SIG-M5 (cell line): ENCODE measurements around the gene TSPAN14.
"Not testable (repeated sequence)": the region's sequence is repeated elsewhere in the genome, so short reads cannot be mapped to it uniquely, and the experiment has no call there.

Source experiments
- DNase-seq: peaks from one replicate; lab custom pipeline; 2025; lab: John Stamatoyannopoulos, UW

TSPAN14 gene

DNA sequence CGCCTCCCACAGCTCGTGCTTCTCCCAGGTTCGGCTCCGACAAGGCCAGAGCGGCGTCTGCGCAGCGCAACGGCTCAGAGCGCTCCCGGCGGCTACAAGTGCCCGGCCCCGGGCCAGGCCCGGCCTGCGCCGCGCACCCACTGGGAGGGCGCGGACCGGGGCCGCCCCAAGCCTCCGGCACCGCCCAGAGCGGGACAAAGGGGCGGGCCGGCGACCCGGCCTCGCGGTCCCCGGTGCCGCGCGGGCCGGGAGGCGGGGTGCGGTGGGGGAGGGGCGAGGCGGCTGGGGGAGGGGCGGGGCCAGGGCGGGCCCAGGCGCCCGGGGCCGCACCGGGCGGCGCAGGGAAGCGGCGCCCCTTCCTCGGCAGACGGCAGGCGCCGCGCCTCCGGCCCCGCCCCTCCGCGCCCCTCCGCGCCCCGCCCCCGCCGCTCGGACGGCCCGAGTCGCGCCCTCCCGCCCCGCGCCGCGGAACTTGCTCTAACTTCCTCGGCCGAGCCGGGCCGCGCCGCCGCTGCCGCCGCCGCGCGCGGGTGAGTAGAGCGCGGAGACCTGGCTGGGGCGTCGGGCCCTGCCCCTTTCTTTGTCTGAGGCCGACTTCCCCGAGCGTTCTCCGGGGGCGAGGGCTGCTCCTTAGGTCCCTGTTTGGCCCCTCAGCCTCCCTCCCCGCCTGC is at the start of gene TSPAN14:
TSPAN14 (plus strand) TSS at position 469 of the 671 bp plus-strand sequence. CDS start 34,924 bp downstream, outside the sequence.
- no peak for DNase-seq

DNA sequence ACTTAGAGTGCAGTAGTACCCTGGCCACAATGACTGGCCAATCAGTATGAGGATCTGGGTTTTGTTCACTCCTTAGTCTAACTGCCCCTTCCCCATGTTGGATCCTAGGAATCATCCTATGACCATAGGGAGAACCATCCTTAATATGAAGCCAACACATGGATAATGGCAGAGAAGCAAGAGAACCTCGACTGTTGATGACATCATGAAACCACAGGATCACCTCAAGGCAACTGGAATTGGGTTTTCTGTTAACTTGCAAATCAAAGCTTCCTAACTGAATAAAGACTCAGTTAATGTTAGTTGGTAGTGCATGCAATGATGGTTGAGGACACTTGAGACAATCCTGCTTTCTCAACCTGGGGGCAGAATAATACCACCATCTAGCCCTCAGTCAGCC is 49.1 kb upstream of the TSPAN14 start:
- DNase-seq = no peak

DNA sequence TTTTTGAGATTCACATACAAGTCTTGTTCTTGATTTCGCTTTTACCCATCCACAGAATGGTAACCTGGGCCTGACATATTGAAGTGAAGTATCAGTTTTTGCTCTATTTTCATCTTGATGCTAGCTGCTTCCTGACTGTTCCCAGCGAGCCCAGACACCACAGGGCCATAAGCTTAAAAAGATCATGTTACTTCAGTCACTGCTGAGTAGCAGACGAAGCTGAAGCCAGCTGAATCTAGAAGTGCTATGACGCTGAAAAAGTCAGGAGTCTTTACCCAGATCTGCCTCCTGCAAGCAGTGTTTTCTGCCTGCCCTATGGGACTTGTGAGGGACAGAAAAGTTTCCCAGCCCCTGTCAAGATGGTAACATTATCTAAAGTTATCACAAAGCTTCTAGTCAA is 48.5 kb upstream of the TSPAN14 start:
- no peak for DNase-seq

DNA sequence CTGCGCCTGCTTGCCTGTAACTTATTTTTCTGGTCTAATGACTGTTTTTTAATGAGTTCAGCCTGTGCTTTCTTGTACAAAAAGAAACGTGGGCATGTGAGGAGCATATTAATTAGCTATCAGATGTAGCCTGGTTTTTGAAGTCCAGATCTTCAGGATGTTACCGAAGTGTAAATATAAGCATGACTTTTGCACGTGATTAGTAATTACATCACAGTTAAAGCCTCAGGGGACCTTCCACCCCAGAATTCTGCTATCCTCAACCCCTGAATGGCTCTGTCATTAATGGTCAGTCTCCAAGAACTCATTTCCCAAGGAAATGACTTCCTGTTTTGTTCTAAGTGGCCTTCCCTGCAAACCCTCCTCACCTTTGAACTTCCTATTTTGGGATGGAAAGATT is 47.9 kb upstream of the TSPAN14 start:
- no peak for DNase-seq

GRCh38 chr10:80407812-80408241 is 46.3 kb upstream of the TSPAN14 start:
- no peak for DNase-seq

DNA sequence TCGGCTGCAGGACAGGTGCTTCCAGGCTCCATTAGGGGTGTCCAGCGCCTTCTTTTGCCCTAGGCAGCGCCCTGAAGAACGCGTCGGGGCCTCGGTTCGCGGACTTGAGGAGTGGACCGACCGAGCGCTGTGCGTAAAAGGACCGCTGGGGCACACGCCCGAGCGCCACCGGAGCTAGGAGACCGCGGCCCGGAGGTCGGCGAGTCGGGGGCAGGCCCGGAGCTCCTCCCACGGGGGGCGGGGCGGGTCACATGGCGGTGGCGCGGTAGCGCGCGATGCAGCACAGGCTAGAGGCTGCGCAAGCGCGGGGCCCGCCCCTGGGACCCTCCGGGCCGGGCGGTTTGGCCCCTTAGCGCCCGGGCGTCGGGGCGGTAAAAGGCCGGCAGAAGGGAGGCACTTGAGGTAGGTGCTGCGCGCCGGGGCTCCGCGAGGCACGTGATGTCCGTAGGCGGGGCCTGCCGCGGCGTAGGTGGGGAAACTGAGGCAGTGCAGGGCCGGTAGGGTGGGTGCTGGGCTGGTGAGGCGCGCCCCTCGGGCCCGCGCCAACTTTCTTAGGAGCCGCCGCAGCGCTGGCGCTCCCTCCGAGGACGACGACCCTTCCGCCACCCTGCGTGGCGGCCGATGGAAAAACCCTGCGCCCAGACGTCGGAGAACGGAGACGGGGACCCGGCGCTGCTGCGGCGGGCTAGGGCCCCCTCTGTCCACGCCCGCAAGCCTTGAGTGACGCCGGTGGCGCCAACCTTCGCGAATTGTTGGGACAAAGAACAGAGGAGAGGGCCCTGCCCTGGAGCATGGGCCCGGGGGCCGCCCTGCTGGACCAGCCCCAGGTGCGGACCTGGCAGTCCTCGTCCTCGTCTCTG is 45.6 kb upstream of the TSPAN14 start, which contains the start of gene PRXL2A:
PRXL2A (plus strand) TSS at position 310 of the 860 bp plus-strand sequence. CDS start 11,917 bp downstream, outside the sequence.
- no peak for DNase-seq

DNA sequence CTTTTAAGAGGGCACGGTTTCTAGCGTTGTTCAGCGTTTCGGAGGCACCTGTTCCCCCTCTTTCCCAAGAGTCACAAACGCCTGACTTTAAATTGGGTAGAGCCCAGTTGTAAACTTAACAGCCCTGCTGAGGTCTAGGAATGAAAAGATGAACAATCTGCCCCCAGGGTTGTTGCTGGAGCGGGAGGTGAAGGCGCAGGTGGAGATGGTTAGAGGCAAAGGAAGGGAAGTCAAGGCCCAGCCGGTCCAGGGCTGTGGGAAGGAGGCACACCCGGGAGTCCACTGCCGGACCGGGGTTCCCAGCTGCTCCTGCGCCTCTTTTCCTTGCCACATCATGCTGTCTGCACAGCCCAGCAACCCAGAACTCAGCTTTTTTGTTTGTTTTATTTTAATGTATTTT is 45.0 kb upstream of the TSPAN14 start:
- no peak for DNase-seq

- no peak for DNase-seq
Observed at GRCh38 chr10:80410122-80410521, 44.0 kb upstream of the TSPAN14 start.

- DNase-seq = no peak
Observed at GRCh38 chr10:80410578-80411145, 43.4 kb upstream of the TSPAN14 start.

DNA sequence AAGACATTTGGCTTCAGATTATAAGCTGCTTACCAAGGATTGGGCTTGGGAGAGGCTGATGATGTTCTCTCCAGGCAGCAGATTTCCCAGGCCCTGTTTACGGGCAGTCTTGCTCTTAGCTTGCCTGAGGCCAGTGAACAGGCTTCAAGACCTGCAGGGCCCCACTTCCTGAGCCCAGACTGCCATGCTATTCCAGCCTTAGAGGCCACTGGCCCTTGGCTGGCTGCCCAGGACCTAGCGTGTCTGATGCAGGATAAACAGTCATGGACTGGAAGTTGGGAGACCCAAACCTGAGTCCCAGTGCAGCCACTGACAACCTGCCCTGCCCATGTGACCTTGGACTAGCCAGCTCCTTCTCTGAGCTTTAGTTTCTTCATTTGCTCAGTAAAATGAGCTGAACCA is 42.8 kb upstream of the TSPAN14 start:
- no peak for DNase-seq

DNA sequence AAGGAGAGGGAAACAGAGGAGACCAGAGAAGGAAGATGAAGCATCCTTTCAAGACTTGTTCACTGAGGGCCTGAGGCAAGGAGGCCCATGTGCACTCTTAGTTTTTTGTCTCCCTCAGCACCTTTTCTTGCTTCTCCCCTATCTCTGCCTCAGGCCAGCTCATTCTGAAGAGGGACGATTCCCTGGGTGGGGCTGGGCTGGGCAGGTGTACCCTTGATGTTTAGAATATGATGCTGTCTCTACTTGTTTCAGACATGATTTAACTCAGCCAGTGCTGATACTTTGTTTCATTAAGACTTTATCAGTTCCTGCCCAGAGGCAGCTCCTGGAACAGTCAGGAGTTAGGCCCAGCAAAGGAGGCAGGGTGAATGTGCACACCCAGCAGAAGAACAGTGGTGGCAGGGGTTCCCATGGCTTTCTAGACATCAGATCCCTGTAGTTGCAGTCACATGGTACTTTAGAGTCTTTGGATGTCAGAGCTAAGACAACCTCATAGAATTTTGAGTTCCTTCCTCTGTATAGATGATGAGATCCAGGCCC is 42.4 kb upstream of the TSPAN14 start:
- DNase-seq = no peak

GRCh38 chr10:80412486-80412885 is 41.6 kb upstream of the TSPAN14 start:
- no peak for DNase-seq

DNA sequence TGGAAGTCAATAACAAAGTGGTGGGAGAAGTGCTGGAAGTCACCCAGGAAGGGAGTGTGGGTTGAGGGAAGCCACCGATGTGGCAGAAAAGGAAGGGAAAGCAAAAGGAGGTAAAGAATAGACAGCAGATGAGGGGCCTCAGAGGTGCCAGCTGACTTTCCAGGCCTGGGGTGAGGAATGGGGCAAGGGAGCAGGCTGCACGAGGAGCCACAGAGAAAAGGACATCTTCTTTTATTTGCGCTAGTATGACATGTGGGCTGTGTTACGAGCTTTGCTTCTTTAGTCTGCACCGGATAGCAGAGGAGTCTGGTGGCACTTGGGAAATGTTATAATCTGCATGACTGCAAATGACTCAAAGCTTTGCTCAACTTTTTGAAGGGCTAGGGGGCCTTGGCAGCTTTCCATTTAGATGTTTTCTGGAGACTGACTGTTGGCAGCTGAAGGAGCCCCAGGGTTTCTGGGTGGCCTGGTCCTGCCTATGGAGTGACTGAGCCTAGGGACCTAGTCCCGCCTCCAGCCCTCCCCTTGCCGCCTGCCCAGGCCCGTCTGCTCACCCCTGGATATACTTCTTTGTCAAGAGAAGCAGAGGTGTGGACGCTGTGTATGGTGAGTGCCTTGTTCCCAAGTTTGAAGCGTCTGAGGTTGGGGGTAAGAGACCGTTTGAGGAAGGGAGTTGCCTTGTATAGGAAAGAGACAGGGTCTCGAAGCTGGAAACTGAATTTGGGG is 40.7 kb upstream of the TSPAN14 start:
- DNase-seq = peak; percentile 36

DNA sequence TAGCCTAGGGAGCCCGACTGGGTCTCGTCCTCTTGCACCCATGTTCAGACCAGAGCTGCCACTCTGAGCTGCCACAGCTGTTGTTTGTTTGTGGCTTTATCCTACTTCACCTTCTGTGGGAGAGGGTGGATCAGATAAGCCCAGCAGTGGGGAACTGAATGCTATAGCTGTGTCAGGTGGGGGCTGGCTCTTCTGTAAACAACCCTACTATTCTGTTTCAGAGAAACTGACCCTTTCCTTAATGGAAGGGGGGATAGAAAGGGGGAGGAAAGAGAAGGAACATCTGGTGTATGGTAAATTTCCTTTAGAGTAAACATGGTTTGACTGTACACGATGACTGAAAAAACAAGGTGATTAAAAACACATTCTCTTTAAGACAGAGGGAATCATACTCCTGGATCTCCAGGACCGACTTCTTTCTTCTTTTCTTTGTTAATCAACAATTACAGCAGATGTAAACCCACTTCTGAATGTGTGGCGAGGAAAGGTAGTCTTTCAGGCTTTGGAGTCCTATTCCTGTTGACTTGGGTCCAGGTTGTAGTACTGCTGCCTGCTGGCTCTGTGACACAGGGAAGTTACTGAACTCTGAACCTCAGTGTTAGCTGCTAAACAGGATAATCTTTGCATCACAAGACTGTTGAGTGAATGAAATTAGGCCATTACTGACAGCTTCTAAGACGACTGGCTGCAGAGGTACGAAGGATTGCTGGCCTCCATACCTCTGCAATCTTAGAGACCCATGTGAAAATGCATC is 39.8 kb upstream of the TSPAN14 start:
- no peak for DNase-seq

DNA sequence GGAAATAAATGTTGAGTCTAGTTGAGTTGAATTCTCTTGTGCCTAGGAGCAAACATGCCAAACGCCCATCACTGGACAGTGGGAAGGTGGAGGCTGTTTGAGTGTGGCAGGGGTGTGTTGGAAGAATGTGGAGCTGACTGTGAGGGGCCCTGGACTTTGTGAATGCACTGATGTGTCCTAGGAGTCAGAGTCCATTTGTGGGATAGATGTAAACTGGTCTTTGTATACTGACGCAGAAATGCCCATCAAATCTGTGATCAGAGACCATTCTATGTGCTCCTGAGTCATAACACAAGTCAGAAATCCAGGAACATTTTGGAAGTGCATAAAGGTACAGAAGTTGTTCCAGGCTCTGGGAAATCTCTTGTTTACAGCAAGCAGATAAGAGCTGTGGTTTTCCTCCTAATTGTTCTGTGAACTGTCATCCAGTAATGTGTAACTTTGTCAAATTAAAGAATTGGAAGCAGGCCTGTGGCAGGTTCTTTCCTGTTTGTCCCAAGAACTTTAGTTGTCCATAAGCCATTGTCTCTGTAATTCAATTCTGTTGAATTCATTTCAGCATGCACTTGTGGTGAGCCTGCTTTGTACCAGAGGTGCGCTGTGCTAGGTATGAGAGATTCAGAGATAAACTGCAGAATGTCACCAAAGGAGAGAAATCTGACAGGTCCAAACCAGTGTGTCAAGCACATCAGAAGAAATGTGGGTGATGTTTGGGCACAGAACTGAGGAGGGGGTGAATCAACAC is 38.2 kb upstream of the TSPAN14 start:
- no peak for DNase-seq

DNA sequence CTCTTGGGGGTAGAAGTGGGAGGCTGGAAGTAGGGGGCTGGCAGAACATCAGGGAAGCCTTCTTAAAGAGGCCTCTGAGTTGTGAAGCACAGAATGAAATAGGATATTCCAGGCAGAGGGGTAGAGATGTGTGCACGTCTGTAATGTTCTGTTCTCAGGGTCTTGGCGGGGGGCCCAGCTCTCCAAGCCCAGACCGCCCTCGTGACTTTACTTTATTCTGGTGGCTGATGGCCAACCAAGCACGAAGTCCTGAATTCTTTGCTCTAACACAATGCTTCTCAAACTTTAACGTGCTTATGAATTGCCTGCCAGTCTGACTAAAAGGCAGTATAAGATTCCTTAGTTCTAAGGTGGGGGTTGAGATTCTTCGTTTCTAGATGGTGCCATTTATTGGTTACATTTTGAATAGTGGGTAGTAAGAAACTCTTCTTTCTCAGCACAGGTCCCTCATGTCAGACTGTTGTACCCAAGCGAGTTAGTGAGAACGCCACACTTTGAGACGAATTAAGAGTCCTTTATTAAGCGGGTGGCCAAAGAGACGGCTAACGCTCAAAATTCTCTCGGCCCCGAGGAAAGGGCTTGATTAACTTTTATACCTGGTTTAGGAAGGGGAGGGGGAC is 37.5 kb upstream of the TSPAN14 start:
- no peak for DNase-seq

GRCh38 chr10:80417256-80417655 is 36.9 kb upstream of the TSPAN14 start:
- DNase-seq = not testable (repeated sequence)

DNA sequence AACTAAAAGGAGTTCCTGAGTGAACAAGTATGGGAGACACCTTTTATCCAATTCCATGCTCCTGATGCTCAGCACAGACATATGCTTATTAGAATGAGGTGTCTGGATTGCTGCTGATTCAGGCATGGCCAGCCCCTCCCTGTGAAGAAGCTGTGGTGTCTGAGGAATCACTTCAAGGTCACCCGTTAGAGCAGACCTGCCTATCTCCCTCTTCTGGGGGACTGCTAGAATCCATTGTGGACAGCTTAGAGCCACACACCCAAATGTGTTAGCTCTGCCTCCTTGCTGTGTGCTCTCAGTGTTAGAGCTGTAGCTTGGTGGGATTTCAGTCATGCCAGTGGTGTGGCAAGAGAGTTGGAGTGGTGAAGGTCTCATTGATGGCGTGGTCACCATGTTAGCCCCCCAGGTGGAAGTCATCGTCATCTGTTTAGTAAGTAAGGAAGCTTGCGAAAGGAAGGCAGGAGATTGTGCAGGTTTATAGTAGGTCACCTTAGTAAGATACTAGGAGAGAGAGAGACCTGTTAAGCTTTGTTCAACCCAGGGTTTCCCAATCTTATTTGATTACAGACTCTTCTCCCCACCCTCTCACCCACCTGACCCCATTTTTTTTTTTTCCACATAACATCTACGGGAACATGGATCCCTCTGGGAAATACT is 32.9 kb upstream of the TSPAN14 start:
- DNase-seq = no peak
